Measurements from ENCODE around the gene CHCHD3.

Gene CHCHD3

DNA sequence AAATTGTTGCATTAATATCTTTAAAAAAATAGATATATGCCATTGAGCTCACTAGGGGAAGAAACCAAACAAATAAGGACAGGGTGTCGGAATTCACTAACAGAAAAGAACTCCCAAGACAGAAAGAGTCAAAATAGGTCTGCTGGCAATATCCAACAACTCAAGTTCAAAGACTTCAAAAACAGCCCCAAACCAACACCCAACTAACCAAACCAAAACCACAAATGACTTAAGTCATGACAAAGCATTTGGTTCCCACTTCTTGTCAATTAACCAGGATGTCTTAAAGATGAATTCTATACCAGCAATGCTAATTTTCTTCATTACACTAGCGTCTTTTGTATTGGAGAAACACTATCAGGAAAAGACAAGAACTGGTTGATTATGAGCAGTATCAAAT is 256.7 kb downstream of the CHCHD3 start:
- no peak overlapping the region for H3K27ac ChIP-seq
- TF ChIP-seq CTCF (IDR thresholded peaks at IDR 0.05) (no peak), ZFX (IDR thresholded peaks at IDR 0.05; ENCODE audit: borderline replicate concordance) (no peak)

DNA sequence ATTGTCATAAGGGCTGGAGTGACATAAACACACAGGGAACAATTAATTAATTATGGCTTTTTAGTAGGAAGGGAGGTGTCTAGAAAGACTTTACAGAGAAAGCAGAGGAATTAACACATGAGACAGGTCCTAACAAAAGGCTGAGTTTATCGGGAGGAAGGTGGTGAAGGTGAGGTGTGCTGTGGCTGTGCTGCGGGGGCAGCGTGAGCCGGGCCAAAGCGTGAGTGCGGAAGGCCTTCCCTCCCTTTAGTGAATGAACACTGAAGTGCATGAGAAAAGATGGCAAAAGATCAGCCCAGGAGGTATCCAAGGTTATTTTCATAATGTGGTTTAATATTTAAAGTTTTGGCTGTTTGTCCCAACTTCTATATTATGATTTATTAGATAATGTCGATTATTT is 262.2 kb downstream of the CHCHD3 start:
- no peak for TF ChIP-seq ZFX (IDR thresholded peaks at IDR 0.05; ENCODE audit: borderline replicate concordance)
- H3K27ac ChIP-seq = no peak overlapping the region

DNA sequence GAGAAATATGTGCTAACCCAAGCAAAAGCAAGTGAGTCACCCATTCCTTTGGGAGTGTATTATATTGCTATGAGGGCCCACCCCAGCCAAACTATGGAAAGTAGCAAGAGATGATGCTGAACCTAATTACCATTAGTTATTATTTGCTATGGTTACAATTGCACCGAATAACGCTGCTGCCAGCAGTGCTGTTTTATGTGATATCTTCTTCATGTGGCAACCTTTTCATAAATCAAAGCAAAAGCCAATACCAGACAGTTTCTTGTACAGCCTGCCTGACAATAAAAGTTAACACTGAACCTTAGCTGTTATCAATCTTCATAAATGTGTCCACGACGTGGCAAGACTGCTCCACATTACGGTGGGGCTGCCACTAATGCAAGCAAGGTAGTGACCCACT is 263.9 kb downstream of the CHCHD3 start:
- H3K27ac ChIP-seq = no peak overlapping the region
- TF ChIP-seq CTCF (IDR thresholded peaks at IDR 0.05) = no peak
- no peak for TF ChIP-seq ZFX (IDR thresholded peaks at IDR 0.05; ENCODE audit: borderline replicate concordance)

GRCh38 chr7:132815696-132816311 is 266.1 kb downstream of the CHCHD3 start:
- H3K27ac ChIP-seq = no peak overlapping the region
- TF ChIP-seq ZFX (IDR thresholded peaks at IDR 0.05; ENCODE audit: borderline replicate concordance) (no peak), CTCF (IDR thresholded peaks at IDR 0.05) (no peak)

DNA sequence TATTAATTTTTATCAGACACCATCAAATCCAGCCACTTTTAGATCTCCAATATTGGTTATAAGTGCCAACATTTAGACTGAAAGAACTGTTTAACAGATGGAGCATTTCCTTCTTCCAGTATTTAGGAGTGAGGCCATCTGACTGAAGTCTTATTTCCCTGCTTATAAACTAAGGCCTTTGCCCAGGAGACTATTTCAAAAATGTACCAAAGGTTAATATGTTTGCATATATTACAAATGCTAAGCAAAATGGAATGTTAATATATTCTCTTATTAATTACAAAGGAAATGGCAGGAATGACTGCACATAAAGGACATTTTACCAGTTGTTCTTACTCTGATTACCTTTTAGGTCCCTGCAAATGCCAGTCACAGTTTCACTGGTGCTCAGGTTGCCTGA is 266.8 kb downstream of the CHCHD3 start:
- no peak overlapping the region for H3K27ac ChIP-seq
- TF ChIP-seq CTCF (IDR thresholded peaks at IDR 0.05) (no peak), ZFX (IDR thresholded peaks at IDR 0.05; ENCODE audit: borderline replicate concordance) (no peak)

GRCh38 chr7:132810561-132810960 is 271.3 kb downstream of the CHCHD3 start:
- H3K27ac ChIP-seq = no peak overlapping the region
- TF ChIP-seq ZFX (IDR thresholded peaks at IDR 0.05; ENCODE audit: borderline replicate concordance) (no peak), CTCF (IDR thresholded peaks at IDR 0.05) (no peak)

DNA sequence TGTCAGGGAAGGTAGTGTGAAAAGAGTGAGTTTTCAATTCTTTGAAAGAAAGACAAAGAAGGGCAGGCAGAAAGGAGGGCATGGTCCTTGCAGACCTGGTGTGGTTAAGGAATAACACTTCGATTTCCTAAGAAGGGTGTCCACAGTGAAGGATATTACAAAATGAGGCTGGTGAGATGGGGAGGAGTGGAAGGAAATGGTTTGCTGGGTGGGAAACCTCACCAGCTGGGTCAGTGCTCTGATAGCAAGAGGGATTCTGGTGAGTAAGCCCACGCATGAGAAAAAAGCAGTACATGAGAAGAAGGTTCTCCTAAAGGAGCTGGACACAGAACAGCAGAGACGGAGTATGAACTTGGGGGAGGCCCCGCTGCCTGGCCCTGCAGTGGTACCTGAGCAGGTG is 275.1 kb downstream of the CHCHD3 start:
- H3K27ac ChIP-seq = no peak overlapping the region
- no peak for TF ChIP-seq ZFX (IDR thresholded peaks at IDR 0.05; ENCODE audit: borderline replicate concordance)
- TF ChIP-seq CTCF (IDR thresholded peaks at IDR 0.05) = no peak

DNA sequence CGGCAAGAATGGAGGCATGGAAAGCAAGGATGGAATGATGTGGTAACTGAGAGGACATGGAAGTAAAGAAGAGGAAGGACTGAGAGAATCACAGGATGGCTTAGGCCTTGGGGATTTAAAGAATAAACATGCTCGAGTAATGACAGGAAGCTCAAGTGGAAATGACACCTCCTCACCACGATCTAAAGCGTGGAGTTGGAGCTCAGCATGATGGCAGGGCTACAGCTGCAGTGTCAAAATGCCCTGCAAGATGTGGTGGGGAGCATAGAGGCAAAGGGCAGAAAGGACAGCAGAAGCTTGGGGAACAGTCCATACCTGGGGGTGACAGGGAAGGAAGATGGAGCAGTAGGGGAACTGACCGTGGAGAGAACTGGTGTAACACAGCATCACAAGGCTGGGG is 276.1 kb downstream of the CHCHD3 start:
- TF ChIP-seq ZFX (IDR thresholded peaks at IDR 0.05; ENCODE audit: borderline replicate concordance) = no peak
- TF ChIP-seq CTCF (IDR thresholded peaks at IDR 0.05) = no peak

More for the DNA sequence above, 276.1 kb downstream of the CHCHD3 start:
- no peak overlapping the region for H3K27ac ChIP-seq

All from 22Rv1 (cell line).